ENCODE measurements around the gene ADGRF4. TPM values are rescaled to one million over a fixed set of nuclear protein-coding genes. Genes with fewer than 3 reads are reported as not detected.

ADGRF4 gene
- polyA plus RNA-seq, 1 donor (not counting 4 experiments of a cell fraction or from before 2014, with no cell fraction given), result 30.2 TPM

DNA sequence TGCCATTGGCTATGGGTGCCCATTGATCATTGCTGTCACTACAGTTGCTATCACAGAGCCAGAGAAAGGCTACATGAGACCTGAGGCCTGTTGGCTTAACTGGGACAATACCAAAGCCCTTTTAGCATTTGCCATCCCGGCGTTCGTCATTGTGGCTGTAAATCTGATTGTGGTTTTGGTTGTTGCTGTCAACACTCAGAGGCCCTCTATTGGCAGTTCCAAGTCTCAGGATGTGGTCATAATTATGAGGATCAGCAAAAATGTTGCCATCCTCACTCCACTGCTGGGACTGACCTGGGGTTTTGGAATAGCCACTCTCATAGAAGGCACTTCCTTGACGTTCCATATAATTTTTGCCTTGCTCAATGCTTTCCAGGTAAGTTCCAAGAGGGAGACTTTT, 16.4 kb downstream of the ADGRF4 start:
- FAIRE-seq, result no peak

DNA sequence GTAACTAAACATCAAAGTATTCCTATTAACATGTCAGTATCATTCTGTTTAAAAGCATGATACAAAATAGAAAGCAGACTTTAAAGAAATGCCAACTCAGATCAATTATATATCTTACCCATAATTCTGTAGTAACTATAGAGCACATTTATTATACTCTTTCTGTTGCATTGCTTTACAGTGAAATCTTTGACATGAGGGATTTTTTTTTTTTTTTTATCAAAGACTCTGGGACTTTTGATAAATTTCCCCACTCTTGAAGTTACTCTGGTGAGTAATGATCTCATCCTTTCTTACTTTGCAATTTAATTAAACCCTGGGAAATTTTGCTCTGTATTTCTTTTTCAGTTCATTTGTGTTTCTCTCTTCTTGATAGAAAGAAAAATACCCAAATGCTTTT, 17.4 kb downstream of the ADGRF4 start:
- peaks cover 4 to 27% of the 10 kb centered on the region in 2 experiments for H3K36me3 ChIP-seq (ENCODE audit: control insufficient read depth in 2 of 2, extremely low read depth in 1 of 2, insufficient read depth in 2 of 2, low read length in 2 of 2)
- H3K4me2 ChIP-seq (ENCODE audit: control insufficient read depth, extremely low read depth, insufficient read depth, low read depth, low read length), result no peak overlapping the region
- no peaks in the 10 kb centered on the region for H3K4me1 ChIP-seq (ENCODE audit: control insufficient read depth, extremely low read depth, insufficient read depth, low read length)
- no peak for DNase-seq (ENCODE audit: low read depth, low spot score)
- H3K79me2 ChIP-seq (ENCODE audit: control insufficient read depth, insufficient read depth, low read length), result no peaks in the 10 kb centered on the region
- H3K9ac ChIP-seq (ENCODE audit: control insufficient read depth, extremely low read depth, insufficient read depth, low read length), result no peak overlapping the region
- no peak overlapping the region for H3K27ac ChIP-seq (ENCODE audit: control insufficient read depth, insufficient read depth, low read length)
- TF ChIP-seq EZH2 (IDR thresholded peaks at IDR 0.05; ENCODE audit: low read length), result no peak
- TF ChIP-seq, protein P1, sequence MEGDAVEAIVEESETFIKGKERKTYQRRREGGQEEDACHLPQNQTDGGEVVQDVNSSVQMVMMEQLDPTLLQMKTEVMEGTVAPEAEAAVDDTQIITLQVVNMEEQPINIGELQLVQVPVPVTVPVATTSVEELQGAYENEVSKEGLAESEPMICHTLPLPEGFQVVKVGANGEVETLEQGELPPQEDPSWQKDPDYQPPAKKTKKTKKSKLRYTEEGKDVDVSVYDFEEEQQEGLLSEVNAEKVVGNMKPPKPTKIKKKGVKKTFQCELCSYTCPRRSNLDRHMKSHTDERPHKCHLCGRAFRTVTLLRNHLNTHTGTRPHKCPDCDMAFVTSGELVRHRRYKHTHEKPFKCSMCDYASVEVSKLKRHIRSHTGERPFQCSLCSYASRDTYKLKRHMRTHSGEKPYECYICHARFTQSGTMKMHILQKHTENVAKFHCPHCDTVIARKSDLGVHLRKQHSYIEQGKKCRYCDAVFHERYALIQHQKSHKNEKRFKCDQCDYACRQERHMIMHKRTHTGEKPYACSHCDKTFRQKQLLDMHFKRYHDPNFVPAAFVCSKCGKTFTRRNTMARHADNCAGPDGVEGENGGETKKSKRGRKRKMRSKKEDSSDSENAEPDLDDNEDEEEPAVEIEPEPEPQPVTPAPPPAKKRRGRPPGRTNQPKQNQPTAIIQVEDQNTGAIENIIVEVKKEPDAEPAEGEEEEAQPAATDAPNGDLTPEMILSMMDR (optimal IDR thresholded peaks at IDR 0.05 in 1 of 3, IDR thresholded peaks at IDR 0.05 in 1 of 3, conservative IDR thresholded peaks at IDR 0.05 in 1 of 3; ENCODE audit: extremely low read depth in 1 of 3, insufficient read depth in 2 of 3, low read length in 3 of 3), result no peak
- no peak overlapping the region for H2AFZ ChIP-seq (ENCODE audit: control insufficient read depth, low read length)
- dilution Hi-C loops (cut with MboI; ENCODE audit: extremely low pct_ligation_motif_present, low sequenced_read_pairs), result no loop called here
- no peaks in the 10 kb centered on the region for H4K20me1 ChIP-seq (ENCODE audit: control insufficient read depth, extremely low read depth, insufficient read depth, low read length)
- no peaks in the 10 kb centered on the region for H3K9me1 ChIP-seq (ENCODE audit: control insufficient read depth, extremely low read depth, insufficient read depth, low read length)
- no peaks in the 10 kb centered on the region for H3K9me3 ChIP-seq (ENCODE audit: control insufficient read depth, low read depth, low read length)
- no peaks in the 10 kb centered on the region for H3K27me3 ChIP-seq (ENCODE audit: control insufficient read depth, extremely low read depth, insufficient read depth, low read length)
- no peak for FAIRE-seq
- no peak overlapping the region for H3K4me3 ChIP-seq (ENCODE audit: control insufficient read depth in 2 of 3, extremely low read depth in 1 of 3, insufficient read depth in 2 of 3, low read depth in 1 of 3, low read length in 3 of 3)

More for the DNA sequence above, 16.4 kb downstream of the ADGRF4 start:
- no peak overlapping the region for H3K9ac ChIP-seq (ENCODE audit: control insufficient read depth, extremely low read depth, insufficient read depth, low read length)
- H2AFZ ChIP-seq (ENCODE audit: control insufficient read depth, low read length), result no peak overlapping the region
- no peak overlapping the region for H3K4me2 ChIP-seq (ENCODE audit: control insufficient read depth, extremely low read depth, insufficient read depth, low read depth, low read length)
- no peaks in the 10 kb centered on the region for H3K27me3 ChIP-seq (ENCODE audit: control insufficient read depth, extremely low read depth, insufficient read depth, low read length)
- H3K36me3 ChIP-seq (ENCODE audit: control insufficient read depth in 2 of 2, extremely low read depth in 1 of 2, insufficient read depth in 2 of 2, low read length in 2 of 2), result peaks cover 4 to 21% of the 10 kb centered on the region in 2 experiments
- no peak overlapping the region for H3K4me3 ChIP-seq (ENCODE audit: control insufficient read depth in 2 of 3, extremely low read depth in 1 of 3, insufficient read depth in 2 of 3, low read depth in 1 of 3, low read length in 3 of 3)
- H3K27ac ChIP-seq (ENCODE audit: control insufficient read depth, insufficient read depth, low read length), result no peak overlapping the region
- H3K9me1 ChIP-seq (ENCODE audit: control insufficient read depth, extremely low read depth, insufficient read depth, low read length), result no peaks in the 10 kb centered on the region
- no peaks in the 10 kb centered on the region for H4K20me1 ChIP-seq (ENCODE audit: control insufficient read depth, extremely low read depth, insufficient read depth, low read length)
- H3K9me3 ChIP-seq (ENCODE audit: control insufficient read depth, low read depth, low read length), result no peaks in the 10 kb centered on the region
- TF ChIP-seq EZH2 (IDR thresholded peaks at IDR 0.05; ENCODE audit: low read length), result no peak
- H3K4me1 ChIP-seq (ENCODE audit: control insufficient read depth, extremely low read depth, insufficient read depth, low read length), result peaks cover 4% of the 10 kb centered on the region
- no peaks in the 10 kb centered on the region for H3K79me2 ChIP-seq (ENCODE audit: control insufficient read depth, insufficient read depth, low read length)
- dilution Hi-C loops (cut with MboI; ENCODE audit: extremely low pct_ligation_motif_present, low sequenced_read_pairs), result no loop called here
- DNase-seq (ENCODE audit: low read depth, low spot score), result no peak

DNA sequence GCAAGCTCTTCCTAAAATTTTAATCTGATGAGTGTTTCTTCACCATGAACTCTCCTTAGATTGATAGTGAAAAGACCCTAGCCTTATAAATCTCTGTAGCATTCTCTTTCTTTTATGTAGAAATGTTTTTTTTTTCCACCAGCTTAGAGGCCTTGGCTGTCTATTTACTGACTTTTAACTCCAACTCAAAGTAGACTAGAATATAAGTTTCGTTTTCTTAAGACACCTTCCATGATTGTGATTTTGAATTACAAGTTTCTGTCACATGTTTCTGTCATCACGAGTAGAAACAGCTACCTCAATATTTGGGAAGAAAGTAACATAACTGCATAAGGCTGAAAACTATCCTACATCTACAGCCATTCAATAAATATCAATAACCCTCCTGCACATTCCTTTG, 17.8 kb downstream of the ADGRF4 start:
- no peaks in the 10 kb centered on the region for H3K4me1 ChIP-seq (ENCODE audit: control insufficient read depth, extremely low read depth, insufficient read depth, low read length)
- TF ChIP-seq, protein P1 (optimal IDR thresholded peaks at IDR 0.05 in 1 of 3, IDR thresholded peaks at IDR 0.05 in 1 of 3, conservative IDR thresholded peaks at IDR 0.05 in 1 of 3; ENCODE audit: extremely low read depth in 1 of 3, insufficient read depth in 2 of 3, low read length in 3 of 3), result no peak
- TF ChIP-seq EZH2 (IDR thresholded peaks at IDR 0.05; ENCODE audit: low read length), result no peak
- H2AFZ ChIP-seq (ENCODE audit: control insufficient read depth, low read length), result no peak overlapping the region
- no peak overlapping the region for H3K9ac ChIP-seq (ENCODE audit: control insufficient read depth, extremely low read depth, insufficient read depth, low read length)
- H3K4me3 ChIP-seq (ENCODE audit: control insufficient read depth in 2 of 3, extremely low read depth in 1 of 3, insufficient read depth in 2 of 3, low read depth in 1 of 3, low read length in 3 of 3), result no peak overlapping the region
- no peak for FAIRE-seq
- no peak overlapping the region for H3K4me2 ChIP-seq (ENCODE audit: control insufficient read depth, extremely low read depth, insufficient read depth, low read depth, low read length)
- H3K27ac ChIP-seq (ENCODE audit: control insufficient read depth, insufficient read depth, low read length), result no peak overlapping the region
- dilution Hi-C loops (cut with MboI; ENCODE audit: extremely low pct_ligation_motif_present, low sequenced_read_pairs), result no loop called here
- H3K9me3 ChIP-seq (ENCODE audit: control insufficient read depth, low read depth, low read length), result no peaks in the 10 kb centered on the region
- DNase-seq (ENCODE audit: low read depth, low spot score), result no peak
- peaks cover 4 to 29% of the 10 kb centered on the region in 2 experiments for H3K36me3 ChIP-seq (ENCODE audit: control insufficient read depth in 2 of 2, extremely low read depth in 1 of 2, insufficient read depth in 2 of 2, low read length in 2 of 2)
- H3K9me1 ChIP-seq (ENCODE audit: control insufficient read depth, extremely low read depth, insufficient read depth, low read length), result no peaks in the 10 kb centered on the region
- no peaks in the 10 kb centered on the region for H4K20me1 ChIP-seq (ENCODE audit: control insufficient read depth, extremely low read depth, insufficient read depth, low read length)
- H3K27me3 ChIP-seq (ENCODE audit: control insufficient read depth, extremely low read depth, insufficient read depth, low read length), result no peaks in the 10 kb centered on the region
- no peaks in the 10 kb centered on the region for H3K79me2 ChIP-seq (ENCODE audit: control insufficient read depth, insufficient read depth, low read length)
